ENCODE results near the gene NLRC5.

- no peak for TF ChIP-seq POLR2A (IDR thresholded peaks at IDR 0.05)
- TF ChIP-seq CTCF (IDR thresholded peaks at IDR 0.05): no peak
Observed at GRCh38 chr16:57106767-57107166, 117.4 kb downstream of the NLRC5 start.

All from Peyer's patch (tissue), 4 donors.